GM19372 (cell line): Measurements from ENCODE around the gene MOB1B.

ENCODE experiments used
- ATAC-seq: cut with Tn5 transposase; IDR thresholded peaks from one replicate; pipeline ENCODE4 v1.9.1; 2021; ENCODE audit warnings: mild to moderate bottlenecking, low read depth, moderate library complexity; ENCODE audit not compliant: unreplicated experiment

Gene MOB1B

DNA sequence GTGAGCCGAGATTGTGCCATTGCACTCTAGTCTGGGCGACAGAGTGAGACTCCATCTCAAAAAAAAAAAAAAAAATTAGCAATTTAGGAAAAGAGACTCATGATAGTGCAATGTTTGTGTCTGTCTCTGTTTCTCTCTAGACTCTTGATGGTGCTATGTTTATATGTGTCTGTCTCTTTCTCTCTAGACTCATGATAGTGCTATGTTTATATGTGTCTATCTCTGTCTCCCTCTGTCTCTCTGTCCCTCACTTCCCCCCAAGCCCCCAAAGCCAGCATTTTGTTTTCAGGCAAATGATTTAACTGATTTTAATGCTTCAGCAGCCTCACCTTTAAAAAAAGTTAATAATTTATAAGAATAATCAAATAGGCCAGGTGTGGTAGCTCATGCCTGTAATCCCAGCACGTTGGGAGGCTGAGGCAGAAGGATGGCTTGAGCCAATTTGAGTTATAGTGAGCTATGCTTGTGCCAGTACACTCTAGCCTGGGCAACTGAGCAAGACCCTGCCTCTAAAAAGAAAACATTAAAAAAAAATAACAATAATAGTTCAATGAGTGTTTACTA, 6.9 kb downstream of the MOB1B start:
- no peak for ATAC-seq

- ATAC-seq = no peak
Measured at GRCh38 chr4:70914000-70914399, 11.8 kb downstream of the MOB1B start.

- no peak for ATAC-seq
Measured at GRCh38 chr4:70914631-70915030, 12.5 kb downstream of the MOB1B start.

DNA sequence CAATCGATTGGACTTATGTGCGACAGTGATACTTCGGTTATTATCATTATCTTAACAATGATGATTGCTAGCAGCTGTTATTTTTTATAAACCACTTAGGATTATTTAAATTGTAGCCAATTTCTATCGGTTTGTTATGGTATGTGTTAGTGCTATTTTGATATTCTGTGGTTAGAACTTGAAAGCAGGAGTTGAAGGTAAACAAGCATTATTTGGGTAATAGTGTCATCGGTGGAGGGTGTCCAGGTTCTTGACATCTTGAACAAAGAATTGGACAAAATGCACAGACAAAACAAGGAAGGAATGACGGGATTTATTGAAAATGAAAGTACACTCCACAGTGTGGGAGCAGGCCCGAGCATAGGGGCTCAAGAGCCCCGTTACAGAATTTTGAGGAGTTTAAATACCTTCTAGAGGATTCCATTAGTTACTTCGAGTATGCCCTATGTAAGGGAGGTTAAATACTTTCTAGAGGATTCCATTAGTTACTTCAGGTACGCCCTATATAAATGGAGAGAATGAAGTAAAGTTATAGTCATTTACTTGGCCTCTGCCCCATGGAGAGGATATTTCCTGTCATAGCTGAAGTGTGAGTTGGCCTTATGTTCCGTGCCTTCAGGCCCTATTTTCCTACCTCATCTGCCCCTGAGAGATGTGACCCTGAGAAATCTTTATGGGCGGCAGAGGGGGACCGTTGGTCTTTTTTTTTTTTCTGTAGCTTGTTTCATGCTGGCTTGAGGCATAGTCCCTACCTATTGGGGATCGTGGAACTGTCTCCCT, 13.1 kb downstream of the MOB1B start:
- no peak for ATAC-seq

- no peak for ATAC-seq
Measured at GRCh38 chr4:70915874-70916559, 13.8 kb downstream of the MOB1B start.

- ATAC-seq = no peak
Measured at GRCh38 chr4:70920592-70920991, 18.4 kb downstream of the MOB1B start.

GRCh38 chr4:70925418-70925817, 23.2 kb downstream of the MOB1B start:
- no peak for ATAC-seq

DNA sequence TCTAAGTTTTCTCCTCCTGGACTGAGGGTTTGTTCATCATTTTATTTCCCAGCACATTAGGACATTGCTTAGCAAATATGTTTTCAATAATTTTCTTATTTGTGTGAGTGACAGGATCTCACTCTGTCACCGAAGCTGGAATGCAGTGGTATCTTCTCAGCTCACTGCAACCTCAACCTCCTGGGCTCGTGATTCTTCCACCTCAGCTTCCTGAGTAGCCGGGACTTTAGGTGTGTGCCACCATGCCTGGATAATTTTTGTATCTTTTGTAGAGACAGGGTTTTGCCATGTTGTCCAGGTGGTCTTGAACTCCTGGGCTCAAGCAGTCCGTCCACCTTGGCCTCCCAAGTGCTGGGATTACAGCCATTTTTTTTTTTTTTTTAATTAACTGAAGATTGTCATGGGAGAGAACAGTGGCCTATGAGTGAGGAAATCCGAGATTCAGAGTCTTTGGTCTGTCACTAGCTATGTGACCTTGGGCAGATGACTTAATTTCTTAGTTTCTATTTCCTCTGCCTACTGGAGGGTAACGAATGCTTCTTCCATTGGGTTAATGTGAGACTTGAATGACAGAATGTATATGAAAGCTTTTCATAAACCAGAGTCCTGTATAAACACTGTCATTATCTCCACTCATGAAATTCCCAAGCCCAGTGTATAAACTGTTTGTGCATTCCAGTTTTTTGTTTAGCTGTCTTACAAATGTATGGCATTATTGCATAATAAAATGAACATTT, 23.9 kb downstream of the MOB1B start:
- peak; percentile 91 for ATAC-seq

DNA sequence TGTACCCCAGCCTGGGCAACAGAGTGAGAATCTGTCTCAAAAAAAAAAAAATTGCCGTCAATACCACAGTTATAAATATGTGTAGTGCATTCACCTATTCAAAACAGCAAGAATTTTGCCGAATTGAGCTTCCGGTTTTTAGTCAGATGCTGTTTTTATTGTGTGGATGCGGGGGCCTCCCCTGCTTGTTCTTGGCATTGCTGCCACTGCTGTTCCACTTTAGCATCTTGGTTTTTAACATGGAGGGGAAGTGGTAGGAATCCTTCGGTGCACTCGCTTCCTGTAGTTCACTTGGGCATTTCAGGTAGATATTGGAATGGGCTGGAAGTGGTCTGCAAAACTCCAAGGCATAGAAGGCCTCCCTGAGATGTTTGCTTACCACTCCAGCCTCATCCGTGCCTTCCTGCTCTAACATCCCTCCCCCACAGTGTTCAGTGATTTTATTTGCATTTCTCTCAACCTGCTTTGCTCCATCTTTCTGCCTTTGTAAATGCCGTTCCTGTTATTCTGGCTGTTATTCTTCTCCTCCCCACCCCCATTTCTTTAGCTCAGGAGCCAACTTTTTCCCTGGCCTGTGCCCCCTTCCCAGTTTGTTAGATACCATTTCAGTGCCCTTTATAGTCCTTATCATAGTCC, 25.5 kb downstream of the MOB1B start:
- no peak for ATAC-seq

GRCh38 chr4:70930530-70931256, 28.5 kb downstream of the MOB1B start:
- ATAC-seq = no peak

GRCh38 chr4:70931347-70931746, 29.2 kb downstream of the MOB1B start:
- ATAC-seq = no peak

- no peak for ATAC-seq
Measured at GRCh38 chr4:70932984-70933383, 30.8 kb downstream of the MOB1B start.

GRCh38 chr4:70935038-70935695, 33.0 kb downstream of the MOB1B start:
- ATAC-seq = no peak

DNA sequence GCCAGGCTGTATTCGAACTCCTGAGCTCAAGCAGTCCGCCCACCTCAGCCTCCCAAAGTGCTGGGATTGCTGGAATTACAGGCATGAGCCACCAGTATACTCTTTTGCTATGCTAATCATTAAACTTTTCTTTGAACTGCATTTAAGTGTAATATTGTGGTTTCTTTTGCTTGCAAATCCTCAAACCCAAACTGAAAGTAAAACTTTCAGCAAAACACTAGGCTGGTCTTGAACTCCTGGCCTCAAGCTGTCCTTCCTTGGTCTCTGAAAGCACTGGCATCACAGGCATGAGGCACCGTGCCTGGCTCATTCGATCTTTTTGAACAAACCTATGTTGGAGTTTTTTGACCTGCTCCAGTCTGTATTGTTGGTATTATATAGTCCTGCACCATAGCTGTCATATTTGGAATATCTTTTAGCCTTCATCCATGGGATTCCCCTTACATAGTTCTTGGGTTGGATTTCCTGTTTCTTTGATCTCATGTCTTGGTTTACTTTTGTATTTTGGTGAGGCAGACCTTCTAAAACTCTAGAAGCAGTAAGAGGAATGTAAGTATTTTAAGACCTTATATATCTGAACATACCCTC, 34.1 kb downstream of the MOB1B start:
- ATAC-seq = no peak

DNA sequence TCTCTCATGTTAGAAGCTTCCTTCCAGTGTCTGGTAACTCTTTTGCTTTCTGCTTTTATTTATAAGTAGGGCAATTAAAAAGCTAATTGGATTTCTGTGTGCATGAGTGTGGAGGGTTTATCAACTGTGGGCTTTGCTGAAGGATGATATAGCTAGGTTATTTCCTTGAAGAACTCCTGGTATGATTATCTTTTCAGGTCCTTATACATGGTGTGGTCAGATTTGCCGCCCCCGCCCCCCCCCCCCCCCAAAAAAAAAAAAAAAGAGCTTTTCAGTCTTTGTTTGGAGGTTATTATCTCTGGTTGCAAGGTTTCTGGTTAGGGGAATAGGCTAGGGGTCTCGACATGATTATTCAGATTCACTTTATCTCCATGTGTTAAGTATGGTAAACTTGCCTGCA, 35.9 kb downstream of the MOB1B start:
- ATAC-seq = no peak

DNA sequence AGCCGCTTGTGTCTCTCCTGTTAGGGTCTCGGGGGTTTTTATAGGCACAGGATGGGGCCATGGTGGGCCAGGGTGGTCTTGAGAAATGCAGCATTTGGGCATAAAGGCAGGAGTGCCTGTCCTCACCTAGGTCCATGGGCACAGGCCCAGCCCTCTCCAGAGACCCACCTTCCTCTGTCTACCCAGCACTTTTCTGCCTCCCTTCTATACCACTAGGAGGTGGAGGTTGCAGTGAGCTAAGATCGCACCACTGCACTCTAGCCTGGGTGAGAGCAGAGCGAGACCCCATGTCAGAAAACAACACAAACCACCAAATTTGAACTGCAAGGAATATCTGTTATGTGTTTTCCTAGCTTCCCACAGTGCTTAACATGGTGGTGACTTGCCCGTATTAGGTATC, 38.0 kb downstream of the MOB1B start:
- ATAC-seq = no peak

DNA sequence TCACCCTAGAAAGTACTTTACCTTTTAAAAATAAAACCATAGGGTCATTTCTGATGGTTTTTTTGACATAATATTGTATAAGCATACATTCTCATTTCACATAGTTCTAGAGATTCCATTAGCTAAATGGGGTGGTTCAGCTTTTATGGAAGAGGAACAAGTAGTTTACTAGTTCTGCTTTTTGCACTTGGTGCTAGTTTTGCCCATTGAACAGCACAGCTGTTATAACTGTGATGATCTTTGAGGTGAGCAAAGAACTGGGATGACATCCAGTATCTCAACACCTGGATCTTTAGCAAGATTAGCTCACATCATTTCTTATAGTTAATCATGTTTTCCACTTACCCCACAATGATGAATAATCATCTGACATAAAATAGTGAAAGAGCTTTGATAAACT, 40.9 kb downstream of the MOB1B start:
- peak; percentile 73 for ATAC-seq

- ATAC-seq = no peak
Measured at GRCh38 chr4:70945046-70945445, 42.9 kb downstream of the MOB1B start.

GRCh38 chr4:70945452-70946055, 43.4 kb downstream of the MOB1B start:
- ATAC-seq = no peak
